ENCODE data around the gene SHANK1.

The SHANK1 gene

DNA sequence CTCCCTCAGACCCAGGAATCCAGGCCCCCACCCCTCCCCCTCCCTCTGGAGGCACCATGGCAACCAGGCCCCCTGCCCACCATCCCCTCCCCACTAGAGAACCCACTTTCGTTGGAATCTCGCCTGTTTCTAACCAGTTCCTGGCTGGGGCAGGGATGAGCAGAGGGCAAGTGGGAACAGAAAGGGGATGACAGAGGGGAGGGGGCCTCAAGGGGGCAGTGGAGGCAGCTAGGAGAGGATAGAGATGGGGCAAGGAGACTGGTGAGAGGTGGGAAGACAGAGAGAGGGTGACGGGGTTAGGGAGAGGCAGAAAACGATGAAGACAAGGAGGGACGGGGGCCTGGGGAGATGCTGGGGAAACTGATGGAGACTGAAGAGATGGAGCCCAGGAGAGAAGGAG is 70.9 kb downstream of the SHANK1 start:
- no peaks in the 10 kb centered on the region for H4K20me1 ChIP-seq (ENCODE audit: low read depth, low read length)
- H3F3A ChIP-seq (ENCODE audit: insufficient read depth) = no peaks in the 10 kb centered on the region
- H3K4me3 ChIP-seq (ENCODE audit: insufficient read depth, low read length, poor library complexity, severe bottlenecking) = no peak overlapping the region
- no peak overlapping the region for H3K9ac ChIP-seq (ENCODE audit: low read length)
- no peak overlapping the region for H3K4me2 ChIP-seq (ENCODE audit: low read depth, low read length, poor library complexity, severe bottlenecking)
- H3K9me2 ChIP-seq (replicated peaks; ENCODE audit: insufficient read depth, low read length) = no peaks in the 10 kb centered on the region
- no peak overlapping the region for H3K27ac ChIP-seq (ENCODE audit: low read depth, low read length)
- H3K9me3 ChIP-seq (ENCODE audit: insufficient read depth, low read length) = no peaks in the 10 kb centered on the region
- no peak overlapping the region for H2AFZ ChIP-seq (ENCODE audit: low read depth, low read length, severe bottlenecking)
- TF ChIP-seq EZH2phosphoT487 (conservative IDR thresholded peaks at IDR 0.05; ENCODE audit: low read length) = no peak
- TF ChIP-seq, protein P1, sequence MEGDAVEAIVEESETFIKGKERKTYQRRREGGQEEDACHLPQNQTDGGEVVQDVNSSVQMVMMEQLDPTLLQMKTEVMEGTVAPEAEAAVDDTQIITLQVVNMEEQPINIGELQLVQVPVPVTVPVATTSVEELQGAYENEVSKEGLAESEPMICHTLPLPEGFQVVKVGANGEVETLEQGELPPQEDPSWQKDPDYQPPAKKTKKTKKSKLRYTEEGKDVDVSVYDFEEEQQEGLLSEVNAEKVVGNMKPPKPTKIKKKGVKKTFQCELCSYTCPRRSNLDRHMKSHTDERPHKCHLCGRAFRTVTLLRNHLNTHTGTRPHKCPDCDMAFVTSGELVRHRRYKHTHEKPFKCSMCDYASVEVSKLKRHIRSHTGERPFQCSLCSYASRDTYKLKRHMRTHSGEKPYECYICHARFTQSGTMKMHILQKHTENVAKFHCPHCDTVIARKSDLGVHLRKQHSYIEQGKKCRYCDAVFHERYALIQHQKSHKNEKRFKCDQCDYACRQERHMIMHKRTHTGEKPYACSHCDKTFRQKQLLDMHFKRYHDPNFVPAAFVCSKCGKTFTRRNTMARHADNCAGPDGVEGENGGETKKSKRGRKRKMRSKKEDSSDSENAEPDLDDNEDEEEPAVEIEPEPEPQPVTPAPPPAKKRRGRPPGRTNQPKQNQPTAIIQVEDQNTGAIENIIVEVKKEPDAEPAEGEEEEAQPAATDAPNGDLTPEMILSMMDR (IDR thresholded peaks at IDR 0.05; ENCODE audit: insufficient read depth, low read length, poor library complexity, severe bottlenecking) = no peak
- H3K36me3 ChIP-seq (ENCODE audit: low read length) = no peaks in the 10 kb centered on the region
- H3K79me2 ChIP-seq (ENCODE audit: insufficient read depth, low read length) = no peaks in the 10 kb centered on the region
- H3K27me3 ChIP-seq (ENCODE audit: low read length) = no peaks in the 10 kb centered on the region

DNA sequence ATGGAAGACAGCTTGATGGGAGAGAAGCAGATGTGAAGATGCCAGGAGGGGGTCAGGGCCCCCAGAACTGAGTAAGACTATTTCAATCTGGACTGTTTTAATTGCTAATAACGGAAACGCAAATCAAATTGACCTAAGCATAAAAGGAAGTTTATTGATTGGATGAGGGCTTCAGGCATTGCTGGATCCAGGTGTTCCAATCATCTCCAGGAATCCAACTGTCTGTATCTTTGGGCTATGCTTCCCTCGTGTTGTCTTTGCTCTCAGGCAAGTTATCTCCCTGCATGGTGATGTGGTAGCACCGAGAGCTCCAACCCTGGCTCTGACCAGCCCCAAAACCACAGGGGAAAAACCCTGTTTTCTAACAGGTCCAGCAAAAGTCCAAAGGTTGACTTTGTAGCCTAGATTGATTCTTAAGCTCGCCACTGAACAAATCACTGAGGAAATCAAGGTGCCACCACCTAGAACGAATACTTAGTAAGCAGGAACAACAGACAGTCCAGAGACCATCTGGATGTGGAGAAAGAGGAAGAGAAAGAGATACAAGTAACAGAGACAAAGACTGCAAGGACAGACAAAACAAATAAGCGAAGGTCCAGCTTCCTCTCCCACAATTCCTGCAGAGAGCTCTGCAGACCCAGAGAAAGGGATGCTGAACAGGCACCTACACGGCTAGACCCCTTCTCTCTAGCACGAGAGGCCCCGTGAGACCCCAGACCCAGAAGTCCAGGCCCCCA is 71.6 kb downstream of the SHANK1 start:
- Histone ChIP-seq H3K27ac (ENCODE audit: low read depth, low read length) (no peak overlapping the region), H3K9me3 (ENCODE audit: insufficient read depth, low read length) (no peaks in the 10 kb centered on the region), H2AFZ (ENCODE audit: low read depth, low read length, severe bottlenecking) (no peak overlapping the region), H3K4me2 (ENCODE audit: low read depth, low read length, poor library complexity, severe bottlenecking) (no peak overlapping the region), H3K9me2 (replicated peaks; ENCODE audit: insufficient read depth, low read length) (no peaks in the 10 kb centered on the region), H3K4me3 (ENCODE audit: insufficient read depth, low read length, poor library complexity, severe bottlenecking) (no peak overlapping the region), H3K36me3 (ENCODE audit: low read length) (no peaks in the 10 kb centered on the region), H3K27me3 (ENCODE audit: low read length) (no peaks in the 10 kb centered on the region), H3F3A (ENCODE audit: insufficient read depth) (no peaks in the 10 kb centered on the region), H3K9ac (ENCODE audit: low read length) (no peak overlapping the region), H4K20me1 (ENCODE audit: low read depth, low read length) (no peaks in the 10 kb centered on the region), H3K79me2 (ENCODE audit: insufficient read depth, low read length) (no peaks in the 10 kb centered on the region)
- no peak for TF ChIP-seq EZH2phosphoT487 (conservative IDR thresholded peaks at IDR 0.05; ENCODE audit: low read length)
- TF ChIP-seq, protein P1 (IDR thresholded peaks at IDR 0.05; ENCODE audit: insufficient read depth, low read length, poor library complexity, severe bottlenecking) = no peak

DNA sequence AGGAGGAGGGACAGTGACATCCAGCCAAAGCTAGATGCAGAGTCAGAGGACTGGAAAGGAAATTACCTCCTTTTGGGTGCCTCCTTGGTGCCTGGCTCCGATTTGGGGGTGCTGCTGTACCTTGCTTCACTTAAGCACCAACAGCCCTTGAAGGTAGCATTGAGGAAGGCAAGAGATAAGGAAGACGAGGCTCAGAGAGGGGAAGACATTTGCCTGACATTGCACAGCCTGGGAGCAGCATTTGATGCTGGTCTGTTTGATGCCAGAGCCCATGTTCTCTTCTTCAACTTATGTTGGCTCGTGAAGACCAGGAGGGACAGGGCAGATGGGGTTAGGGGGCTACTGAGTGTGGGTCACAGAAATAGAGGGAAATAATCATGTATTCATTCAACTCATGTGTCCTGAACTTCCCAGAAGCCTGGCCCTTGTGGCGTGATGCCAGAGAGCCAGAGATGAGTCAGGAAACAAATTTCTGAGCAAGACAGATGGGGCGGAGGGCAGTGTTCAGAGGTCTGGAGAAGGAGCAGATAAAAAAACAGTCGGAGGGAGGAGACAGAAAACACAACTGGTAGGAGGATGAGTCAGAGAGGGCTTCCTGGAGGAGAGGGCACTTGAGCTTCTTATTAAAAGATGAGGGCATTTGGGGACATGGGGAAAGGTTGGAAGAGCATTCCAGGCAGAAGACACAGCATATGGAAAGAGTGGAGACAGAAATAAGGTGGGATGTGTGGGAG is 73.4 kb downstream of the SHANK1 start:
- Histone ChIP-seq H4K20me1 (ENCODE audit: low read depth, low read length) (no peaks in the 10 kb centered on the region), H3K79me2 (ENCODE audit: insufficient read depth, low read length) (no peaks in the 10 kb centered on the region), H3K9me3 (ENCODE audit: insufficient read depth, low read length) (no peaks in the 10 kb centered on the region), H3K4me3 (ENCODE audit: insufficient read depth, low read length, poor library complexity, severe bottlenecking) (no peak overlapping the region), H3K9me2 (replicated peaks; ENCODE audit: insufficient read depth, low read length) (no peaks in the 10 kb centered on the region), H3K4me2 (ENCODE audit: low read depth, low read length, poor library complexity, severe bottlenecking) (no peak overlapping the region), H3F3A (ENCODE audit: insufficient read depth) (no peaks in the 10 kb centered on the region), H3K27me3 (ENCODE audit: low read length) (no peaks in the 10 kb centered on the region), H3K36me3 (ENCODE audit: low read length) (no peaks in the 10 kb centered on the region), H3K27ac (ENCODE audit: low read depth, low read length) (no peak overlapping the region), H2AFZ (ENCODE audit: low read depth, low read length, severe bottlenecking) (no peak overlapping the region), H3K9ac (ENCODE audit: low read length) (no peak overlapping the region)
- no peak for TF ChIP-seq EZH2phosphoT487 (conservative IDR thresholded peaks at IDR 0.05; ENCODE audit: low read length)
- TF ChIP-seq, protein P1 (IDR thresholded peaks at IDR 0.05; ENCODE audit: insufficient read depth, low read length, poor library complexity, severe bottlenecking) = no peak

All from SU-DHL-6 (cell line).